Activated CD4-positive, alpha-beta T cell treated with anti-CD3 and anti-CD28 coated beads, Interleukin-2, Interleukin-6, amounts not matched to agents 100 ng/mL and 50 ng/mL, durations not matched to agents 16 hours and 8 hours (primary cell): ENCODE results near the gene UBAC2.

Source experiments
- DNase-seq: peaks from one replicate; pipeline ENCODE4 v3.0.0-alpha.2; 2020

UBAC2 gene, protein sequence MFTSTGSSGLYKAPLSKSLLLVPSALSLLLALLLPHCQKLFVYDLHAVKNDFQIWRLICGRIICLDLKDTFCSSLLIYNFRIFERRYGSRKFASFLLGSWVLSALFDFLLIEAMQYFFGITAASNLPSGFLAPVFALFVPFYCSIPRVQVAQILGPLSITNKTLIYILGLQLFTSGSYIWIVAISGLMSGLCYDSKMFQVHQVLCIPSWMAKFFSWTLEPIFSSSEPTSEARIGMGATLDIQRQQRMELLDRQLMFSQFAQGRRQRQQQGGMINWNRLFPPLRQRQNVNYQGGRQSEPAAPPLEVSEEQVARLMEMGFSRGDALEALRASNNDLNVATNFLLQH

DNA sequence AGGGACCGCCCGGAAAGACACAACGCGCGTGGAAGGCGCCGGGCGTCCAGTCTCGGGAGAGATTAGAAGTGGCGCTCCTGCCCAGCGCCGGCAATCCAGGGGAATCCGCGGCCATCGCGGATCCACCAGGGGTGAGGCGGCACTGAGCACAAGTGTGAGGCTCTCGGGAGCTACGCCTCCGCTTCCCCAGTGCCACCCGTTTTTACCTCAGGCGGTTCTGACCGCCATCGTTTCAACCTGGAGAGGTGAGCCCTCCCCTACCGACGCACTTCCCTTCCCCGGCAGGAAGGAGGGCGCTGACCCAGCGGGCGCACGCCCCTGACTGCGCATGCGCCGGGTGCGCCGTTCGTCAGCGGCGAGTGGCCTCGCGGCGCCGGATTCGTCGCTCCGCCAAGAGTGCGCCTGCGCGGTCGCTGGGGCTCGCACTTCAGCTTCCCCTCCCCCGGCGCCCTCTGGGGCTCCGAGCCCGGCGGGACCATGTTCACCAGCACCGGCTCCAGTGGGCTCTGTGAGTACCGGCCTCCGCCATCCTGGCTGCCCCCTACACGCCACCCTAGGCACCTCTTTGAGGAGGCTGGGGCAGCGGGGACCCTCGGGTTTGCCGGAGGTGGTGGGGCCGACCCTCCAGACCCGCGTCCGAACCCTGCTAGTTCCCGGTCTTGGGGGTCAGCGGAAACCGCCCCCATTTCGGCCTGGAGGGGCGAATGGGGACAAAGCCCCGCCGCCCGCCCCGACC lies at the start of gene UBAC2:
Gene UBAC2, plus strand, starts transcription at position 423 of the 736 bp plus-strand sequence. Its CDS starts 55 bp downstream, at position 478.
- peak; percentile 98 for DNase-seq

DNA sequence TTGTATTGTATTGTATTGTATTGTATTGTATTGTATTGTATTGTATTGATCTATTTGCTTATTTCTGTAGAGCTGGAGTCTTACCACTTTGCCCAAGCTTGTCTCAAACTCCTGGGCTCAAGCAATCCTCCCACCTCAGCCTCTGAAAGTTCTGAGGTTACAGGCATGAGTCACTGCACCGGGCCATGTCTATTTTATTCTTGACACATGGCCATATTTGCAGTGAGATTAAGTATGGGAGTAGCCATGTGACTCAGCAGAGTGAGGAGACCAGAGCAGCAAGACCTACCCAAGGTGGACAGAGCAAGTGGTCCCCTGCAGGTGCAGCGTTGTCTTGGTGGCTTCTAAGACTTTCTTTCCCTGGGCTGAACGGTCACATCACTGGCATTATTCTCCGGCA lies 49.1 kb upstream of the UBAC2 start:
- peak; percentile 70 for DNase-seq

DNA sequence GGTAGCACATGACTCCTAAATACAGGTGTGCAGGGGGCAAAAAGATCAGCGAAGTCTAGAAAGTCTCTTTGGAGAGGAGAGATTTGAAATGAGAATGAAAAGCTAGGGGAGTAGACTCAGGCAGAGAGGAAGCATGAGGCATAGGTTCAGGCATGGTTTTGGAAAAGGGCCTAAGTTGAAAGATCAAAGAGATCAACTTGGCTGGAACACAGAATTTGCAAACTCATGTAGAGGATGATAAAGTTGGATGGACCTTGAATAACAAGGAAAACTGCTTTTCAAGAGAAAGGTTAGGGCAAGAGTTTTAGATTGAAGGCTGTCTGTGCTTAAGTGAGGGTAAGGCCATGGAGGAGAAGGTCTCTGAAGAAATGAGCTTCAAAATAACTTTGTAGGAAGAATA lies 47.4 kb upstream of the UBAC2 start:
- DNase-seq = no peak

DNA sequence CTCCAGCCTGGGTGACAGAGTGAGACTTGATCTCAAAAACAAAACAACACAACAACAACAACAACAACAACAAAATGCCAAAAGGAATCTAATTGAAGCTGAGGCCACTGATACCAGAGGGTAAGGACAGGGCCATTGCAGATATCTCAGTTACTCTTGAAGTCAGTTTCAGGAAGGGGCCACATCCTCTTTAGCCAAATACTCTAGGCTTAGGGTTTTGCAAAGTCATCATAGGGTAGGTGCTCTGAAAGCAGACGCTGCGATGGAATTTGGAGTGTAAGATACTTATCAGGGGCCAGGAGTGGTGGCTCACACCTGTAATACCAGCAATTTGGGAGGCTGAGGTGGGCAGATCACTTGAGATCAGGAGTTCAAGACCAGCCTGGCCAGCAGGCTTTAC lies 46.6 kb upstream of the UBAC2 start:
- no peak for DNase-seq

DNA sequence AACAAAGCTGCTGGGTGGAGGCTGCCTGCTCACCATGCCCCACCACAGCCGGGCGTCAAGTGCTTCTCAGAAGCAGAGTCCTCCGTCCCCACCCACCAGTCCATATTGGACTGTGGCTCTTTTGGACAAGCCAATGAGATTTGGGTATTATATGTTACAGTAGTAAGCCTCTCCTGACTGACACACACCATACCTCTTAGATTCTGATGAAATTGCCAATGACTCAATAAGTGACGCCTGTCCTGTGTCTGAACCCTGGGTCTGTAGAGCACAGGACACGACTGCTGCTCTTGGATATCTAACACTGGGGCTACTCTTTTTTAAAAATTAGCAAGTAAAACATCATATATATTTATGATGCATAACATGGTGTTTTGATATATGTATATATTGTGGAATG lies 44.8 kb upstream of the UBAC2 start:
- no peak for DNase-seq

DNA sequence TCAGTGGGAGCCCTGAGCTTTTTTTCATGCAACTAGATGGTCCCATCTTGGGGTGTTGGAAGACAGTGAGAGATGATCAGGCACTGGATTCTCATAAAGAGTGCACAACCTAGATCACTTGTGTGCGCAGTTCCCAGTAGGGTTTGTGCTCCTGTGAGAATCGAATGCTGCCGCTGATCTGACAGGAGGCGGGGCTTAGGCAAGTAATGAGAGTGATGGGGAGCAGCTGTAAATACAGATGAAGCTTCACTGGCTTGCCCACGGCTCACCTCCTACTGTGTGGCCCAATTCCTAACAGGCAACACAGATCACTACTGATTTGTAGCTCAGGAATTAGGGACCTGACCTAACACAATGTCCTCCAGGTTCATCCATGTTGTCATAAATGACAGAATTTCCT lies 43.6 kb upstream of the UBAC2 start:
- DNase-seq = no peak

DNA sequence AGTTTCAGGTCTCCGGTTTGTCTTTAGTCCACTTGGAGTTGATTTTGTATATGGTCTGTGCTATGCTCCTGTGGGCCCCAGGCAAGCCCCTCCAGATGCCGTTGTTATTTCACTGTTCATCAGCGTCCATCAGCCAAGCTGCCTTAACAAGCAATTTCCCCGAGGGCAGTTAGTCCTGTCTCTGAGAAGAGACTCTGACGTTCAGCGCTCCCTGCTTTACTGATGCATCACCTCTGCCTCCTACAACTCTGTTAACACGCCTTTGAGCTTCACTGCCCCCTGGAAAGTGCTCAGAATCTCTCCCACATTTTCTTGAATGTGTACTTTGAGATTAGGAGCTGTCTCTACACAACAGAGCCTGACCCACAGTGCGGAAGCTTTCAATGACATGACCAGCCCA lies 41.8 kb upstream of the UBAC2 start:
- no peak for DNase-seq

DNA sequence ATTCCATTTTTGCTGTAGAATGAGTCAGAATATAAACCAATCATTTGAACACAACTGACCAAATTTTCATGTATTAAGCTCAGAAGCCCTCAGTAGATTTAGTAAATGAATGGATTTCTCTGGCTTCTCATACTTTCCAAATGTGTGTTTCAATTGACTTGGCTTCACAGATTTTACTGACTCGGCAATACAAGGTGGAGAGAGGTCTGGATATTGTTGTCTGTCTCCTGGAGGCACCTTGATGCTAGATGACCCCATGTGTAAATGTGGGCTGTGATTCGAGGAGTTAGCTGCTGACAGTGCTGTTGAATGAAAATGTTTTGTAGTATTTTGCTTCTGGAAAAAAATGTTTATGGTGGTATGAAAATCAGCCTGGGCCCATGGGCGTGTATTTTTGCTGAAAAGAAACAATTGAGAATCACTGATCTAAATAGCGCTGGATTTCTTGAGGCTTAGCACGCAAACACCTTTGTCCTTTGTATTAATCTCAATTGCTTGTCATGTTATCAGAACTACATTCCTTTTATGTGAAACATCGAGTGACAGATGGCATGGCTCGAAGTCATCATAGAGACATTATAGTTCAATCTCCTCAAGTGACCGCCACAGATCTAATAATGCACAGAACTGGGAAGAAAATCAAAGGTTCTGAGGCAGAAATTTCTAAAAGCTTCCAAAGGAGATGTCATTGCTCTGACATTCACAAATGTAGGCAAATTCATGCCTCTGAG lies 41.2 kb upstream of the UBAC2 start:
- DNase-seq = no peak

DNA sequence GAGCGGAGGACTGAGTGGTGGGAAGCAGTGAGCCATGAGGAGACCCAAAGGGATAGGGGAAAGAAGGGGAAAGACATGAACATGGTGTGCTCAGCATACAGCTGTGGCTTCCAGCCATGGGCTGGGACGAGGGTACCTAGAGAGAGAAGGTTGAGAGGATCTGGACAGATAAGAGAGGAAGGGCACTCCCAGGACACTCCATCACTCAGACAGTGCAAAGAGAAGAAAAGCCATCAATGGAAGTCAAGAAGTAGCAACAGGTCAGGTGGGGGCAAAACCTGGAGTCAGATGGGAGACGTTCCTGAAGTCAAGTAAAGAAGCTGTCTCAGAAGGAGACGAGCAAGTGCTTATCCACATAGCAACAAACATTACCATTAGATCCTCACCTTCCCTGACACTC lies 40.2 kb upstream of the UBAC2 start:
- no peak for DNase-seq

DNA sequence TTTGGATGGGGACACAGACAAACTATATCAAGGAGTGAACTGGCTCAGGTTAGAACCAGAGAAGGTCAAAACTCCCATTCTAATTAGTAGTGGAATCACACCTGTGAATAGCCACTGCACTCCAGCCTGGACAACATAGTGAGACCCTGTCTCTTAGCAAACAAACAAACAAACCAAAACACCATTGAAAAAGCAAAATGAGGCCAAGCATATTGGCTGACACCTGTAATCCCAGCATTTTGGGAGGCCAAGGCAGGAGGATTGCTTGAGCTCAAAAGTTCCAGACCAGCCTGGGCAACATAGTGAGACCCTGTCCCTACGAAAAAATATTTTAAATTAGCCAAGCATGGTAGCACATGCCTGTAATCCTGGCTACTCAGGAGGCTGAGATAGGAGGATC lies 39.1 kb upstream of the UBAC2 start:
- no peak for DNase-seq

DNA sequence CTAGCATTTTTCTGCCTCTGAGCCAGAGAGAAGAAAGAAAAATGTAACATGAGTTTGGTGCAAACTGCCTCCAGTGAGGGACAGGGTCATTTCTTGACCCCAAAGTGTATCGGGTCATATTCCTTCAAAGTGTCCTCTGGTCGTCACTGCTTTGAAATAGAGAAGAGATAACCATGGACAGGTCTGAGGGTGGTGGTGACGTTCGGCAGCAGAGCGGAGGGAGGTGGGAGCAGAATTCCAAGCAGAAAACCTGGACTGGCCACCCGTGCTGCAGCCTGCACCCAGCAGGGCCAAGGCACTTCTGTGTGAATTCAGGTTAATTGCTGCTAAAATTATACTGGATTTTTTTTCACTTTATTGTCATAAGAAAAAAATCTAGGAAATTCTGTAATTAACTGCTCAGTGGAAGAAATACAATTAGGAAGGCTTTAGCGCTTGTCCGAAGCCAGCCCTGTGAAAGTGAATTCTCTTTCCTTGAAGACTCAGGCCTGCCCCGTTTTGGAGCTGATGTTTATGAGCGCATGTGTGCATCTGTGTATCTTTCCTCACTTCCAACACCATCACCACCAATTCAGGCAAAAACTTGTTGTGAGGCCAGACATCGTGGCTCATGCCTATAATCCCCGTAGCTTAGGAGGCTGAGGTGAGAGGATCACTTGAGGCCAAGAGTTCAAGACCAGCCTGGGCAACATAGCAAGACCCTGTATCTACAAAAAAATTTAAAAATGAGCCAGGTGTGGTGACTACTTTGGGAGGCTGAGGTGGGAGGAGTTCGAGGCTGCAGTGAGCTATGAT lies 37.9 kb upstream of the UBAC2 start:
- no peak for DNase-seq

DNA sequence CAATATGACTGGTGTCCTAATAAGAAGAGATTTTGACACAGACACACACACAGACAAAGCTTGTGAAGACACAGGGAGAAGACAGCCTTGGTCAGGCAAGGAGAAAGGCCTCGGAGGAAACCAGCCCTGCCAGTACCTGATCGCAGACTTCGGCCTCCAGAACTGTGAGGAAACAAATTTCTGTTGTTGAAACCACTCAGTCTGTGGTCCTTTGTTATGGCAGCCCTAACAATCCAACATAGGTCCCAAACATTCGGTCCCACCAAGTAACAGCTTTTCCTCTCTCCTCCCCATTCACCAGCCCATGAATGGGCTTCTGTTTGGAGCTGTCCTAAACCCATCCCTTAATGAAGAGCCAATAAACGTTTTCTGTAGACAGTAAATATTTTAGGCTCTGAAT lies 36.4 kb upstream of the UBAC2 start:
- no peak for DNase-seq

DNA sequence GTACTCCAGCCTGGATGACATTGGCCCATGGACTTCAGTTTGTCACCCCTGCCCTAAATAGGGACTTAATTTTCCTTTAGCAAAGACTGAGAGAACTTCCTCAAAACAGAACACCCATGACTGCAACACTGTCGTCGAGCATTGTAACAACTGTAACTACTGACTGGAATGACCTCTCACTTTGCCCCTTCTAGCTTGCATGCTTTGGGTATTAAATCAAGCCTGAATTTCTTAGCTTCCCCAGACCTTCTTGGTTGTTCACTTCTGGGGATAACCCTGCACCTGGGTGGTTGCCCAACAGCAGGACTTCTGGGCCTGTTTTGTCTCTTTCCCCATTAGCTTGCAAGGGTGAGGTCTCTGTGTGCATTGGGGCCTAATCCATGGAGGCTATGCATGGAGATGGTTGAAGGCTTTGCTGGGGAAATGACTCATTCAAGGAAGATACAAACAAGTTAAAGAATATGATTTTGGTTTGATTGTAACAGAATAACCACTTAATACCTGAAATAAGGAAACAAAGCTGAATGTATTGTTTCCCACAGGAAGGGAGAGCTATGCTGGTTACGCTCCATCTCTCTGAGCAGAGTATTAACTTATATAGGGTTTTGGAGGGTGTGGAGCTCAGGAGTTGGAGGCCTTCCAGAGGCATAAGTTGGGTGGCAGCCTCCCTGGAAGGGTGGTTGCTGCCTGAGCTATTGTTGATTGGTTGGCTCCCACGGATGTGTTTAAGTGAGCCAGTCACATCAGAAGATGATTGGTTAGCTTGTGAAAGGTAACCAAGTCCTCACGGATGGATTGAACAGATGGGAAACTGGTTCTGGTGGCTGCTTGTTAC lies 34.7 kb upstream of the UBAC2 start:
- DNase-seq = no peak

DNA sequence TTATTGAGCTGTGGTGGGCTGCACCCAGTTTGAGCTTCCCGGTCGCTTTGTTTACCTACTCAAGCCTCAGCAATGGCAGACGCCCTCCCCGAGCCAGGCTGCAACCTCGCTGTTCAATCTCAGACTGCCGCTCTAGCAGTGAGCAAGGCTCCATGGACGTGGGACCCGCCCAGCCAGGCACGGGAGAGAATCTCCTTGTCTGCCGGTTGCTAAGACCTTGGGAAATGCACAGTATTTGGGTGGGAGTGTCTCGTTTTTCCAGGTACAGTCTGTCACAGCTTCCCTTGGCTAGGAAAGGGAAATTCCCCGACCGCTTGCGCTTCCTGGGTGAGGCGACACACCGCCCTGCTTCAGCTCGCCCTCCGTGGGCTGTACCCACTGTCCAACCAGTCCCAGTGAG lies 27.7 kb upstream of the UBAC2 start:
- no peak for DNase-seq

DNA sequence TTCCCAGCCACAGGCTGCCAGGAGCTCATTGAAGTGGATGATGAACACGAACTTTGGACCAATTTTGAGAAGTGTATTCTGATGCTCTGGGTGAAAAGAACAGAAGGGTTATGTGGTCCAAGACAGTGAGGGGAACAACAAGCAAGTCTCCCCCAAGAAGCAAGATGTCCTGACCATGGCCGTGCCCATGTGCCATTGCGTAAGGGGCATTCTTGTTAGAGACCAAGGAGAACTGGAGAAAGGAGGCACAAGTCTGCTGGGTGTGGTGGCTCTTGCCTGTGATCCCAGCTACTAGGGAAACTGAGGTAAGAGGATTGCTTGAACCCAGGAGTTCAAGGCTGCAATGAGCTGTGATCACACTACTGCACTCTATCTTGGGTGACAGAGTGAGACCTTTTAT lies 27.0 kb upstream of the UBAC2 start:
- no peak for DNase-seq

DNA sequence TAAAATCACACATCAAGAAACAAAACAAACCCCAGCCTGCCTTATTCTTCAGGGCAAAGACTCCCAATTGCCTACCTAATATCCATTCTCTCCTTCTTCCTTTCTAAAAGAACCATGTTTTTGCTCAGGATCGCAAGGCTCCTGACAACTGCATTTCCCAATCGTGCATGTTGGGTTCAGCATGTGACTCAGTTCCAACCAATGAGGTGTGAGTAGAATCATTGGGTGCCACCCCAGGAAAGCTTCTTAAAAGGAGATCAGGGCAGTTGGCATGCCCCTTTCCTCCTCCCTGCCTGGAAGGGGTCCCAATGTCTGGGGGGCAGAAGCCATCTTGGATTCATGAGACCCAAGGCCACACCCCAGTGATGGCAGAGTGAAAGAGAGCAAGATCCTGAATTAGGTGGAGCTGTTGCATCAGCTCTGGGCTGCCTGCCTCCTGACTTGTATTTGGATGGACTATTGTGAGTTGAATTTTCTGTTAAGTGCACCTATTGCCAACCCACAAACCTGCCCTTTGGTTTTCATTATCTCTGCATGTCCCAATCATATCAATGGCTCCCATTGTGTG lies 26.0 kb upstream of the UBAC2 start:
- no peak for DNase-seq

DNA sequence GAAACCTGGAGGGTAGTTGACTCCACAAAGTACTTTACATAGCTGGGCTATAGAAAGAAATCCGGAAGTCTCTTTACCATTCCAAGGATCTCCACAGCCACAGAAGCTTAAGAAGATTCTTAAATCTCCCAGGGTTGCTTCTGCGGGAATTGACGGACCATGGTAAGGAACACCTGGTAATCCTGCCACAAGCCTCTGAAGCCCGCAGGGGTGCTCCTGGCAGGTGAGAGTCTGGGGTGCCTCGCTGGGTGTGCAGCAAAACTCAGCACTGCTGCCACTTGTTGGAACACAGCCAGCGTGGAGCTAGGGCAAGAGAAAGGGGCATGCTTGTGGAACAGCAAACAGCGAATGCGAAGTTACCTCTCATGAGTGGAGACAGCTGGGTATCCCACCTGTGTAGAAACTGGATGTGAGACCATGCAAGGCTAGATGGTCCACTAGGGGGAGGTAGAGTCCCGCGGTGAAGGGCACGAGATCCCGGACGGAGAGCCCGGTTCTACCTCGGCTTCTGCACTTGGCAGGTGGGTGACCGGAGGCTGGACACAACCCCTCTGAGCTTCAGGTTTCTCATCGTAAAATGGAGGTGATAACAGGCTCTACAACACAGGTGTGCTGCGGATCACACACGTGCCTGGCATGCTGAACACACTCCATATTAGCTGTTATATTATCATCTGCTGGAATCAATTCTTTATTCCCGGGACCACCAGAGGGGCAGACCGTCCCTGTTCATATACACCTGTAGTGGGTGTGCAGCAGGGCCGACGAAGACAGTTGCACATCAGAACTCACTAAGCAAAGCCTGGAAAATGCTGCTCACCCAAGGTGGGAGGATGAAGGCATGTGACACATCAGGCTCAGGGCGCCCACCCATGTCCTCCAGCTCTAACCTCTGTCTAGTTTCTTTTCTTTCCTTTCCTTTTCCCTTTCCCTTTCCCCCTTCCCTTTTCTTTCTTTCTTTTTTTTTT lies 24.1 kb upstream of the UBAC2 start:
- peak; percentile 86 for DNase-seq

DNA sequence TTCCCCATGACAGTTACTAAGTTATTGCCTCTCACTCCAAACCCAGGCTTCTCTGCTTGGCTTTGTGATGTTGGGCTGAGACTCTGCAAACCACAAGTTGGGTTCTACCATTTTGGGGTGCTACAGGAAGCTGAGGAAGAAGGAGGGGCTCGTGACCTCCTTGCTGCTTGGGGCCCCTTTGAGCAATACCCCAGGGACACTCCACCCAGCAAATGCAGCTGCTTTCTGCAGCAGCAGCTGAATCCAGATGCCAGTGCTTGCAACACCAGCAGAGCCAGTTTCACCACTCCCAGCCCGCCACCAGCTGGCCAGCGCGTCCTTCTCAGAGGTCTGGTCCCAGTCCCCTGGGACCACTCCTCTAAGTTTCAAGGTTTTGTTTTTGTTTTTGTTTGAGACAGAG lies 22.0 kb upstream of the UBAC2 start:
- DNase-seq = no peak

DNA sequence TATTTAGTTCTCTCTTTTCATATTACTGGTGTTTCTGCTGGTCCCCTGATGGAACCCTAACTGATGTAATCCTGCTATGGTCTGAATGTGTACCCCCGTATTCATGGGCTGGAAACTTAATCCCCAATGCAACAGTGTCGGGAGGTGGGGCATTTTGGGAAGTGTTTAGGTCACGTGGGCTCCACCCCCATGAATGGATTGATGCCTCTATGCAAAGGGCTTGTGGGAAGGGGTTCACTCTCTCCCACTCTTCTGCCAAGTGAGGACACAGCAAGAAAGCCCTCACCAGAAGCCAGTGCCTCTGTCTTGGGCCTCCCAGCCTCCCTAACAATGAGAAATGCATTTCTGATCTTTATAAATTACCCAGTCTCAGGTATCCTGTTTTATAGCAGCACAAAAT lies 21.2 kb upstream of the UBAC2 start:
- DNase-seq = no peak

DNA sequence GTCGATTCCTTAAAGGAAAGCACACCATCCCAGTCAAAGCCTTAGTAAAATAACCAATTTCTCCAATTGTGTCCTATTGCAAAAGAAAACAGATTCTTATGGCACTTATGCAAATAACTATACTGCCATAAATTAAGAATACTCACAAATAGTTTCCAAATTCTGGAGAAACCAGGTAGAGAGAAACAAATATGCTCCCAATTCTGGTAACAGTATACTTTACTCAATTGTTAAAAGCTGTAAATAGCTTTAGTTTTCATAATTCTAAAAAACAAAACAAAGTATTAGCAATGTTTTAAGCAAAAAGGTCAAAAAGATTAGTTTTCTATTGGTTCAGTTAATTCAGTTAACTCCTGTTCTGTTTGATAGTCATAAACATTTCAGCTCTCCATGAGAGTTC lies 18.2 kb upstream of the UBAC2 start:
- no peak for DNase-seq

DNA sequence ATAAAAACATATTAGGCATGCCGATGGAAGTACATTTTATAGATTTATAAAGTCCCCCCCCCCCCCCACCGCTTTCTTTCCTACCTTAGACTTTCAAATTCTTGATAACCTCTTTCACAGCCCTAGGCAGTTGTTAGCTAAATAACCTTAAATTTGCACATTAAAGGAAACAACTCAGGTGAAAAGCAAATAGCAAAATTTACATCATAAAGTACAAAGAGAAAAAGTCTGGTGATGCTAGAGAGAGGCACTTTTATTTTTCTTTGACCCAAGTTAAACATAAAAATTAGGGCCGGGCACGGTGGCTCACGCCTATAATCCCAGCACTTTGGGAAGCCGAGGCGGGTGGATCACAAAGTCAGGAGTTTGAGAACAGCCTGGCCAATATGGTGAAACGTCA lies 15.0 kb upstream of the UBAC2 start:
- DNase-seq = no peak
